HepG2 (cell line): ENCODE data around the gene RHOC. TPM values are rescaled to one million over a fixed set of nuclear protein-coding genes. Genes with fewer than 3 reads are reported as not detected.

Source experiments
- ARNT ChIP-seq: fragments of 450-650 bp; IDR thresholded peaks from 2 replicates; pipeline ENCODE4 v1.6.1; 2017
- CBX2 ChIP-seq, 2 experiments: fragments of 200-600 bp in 1 of 2; sonication (generic); formaldehyde crosslinking in 1 of 2; IDR thresholded peaks; 2 replicates each; pipeline versions ENCODE4 v1.7.0 to v1.8.1; 2018 to 2022; ENCODE audit warnings: low read depth in 2 of 2, low read length in 1 of 2, mild to moderate bottlenecking in 1 of 2, missing genetic modification reagents in 1 of 2
- CHD4 ChIP-seq: fragments of 200-600 bp; sonication (generic); IDR thresholded peaks from 2 replicates; pipeline ENCODE4 v1.7.0; 2017; ENCODE audit warnings: mild to moderate bottlenecking, low read length, borderline replicate concordance
- CSRNP1 ChIP-seq: sonication (generic); formaldehyde crosslinking; IDR thresholded peaks from 2 replicates; pipeline ENCODE4 v1.8.1; 2023; ENCODE audit warnings: mild to moderate bottlenecking, missing genetic modification reagents
- ETV6 ChIP-seq: sonication (generic); formaldehyde crosslinking; conservative IDR thresholded peaks from 2 replicates; pipeline ENCODE4 v1.4.0; 2020; ENCODE audit warnings: missing genetic modification reagents
- GTF3A ChIP-seq: sonication (generic); formaldehyde crosslinking; conservative IDR thresholded peaks from 2 replicates; pipeline ENCODE4 v1.4.0; 2020; ENCODE audit warnings: mild to moderate bottlenecking, missing genetic modification reagents
- KAT2B ChIP-seq: fragments of 150-350 bp; IDR thresholded peaks from 2 replicates; pipeline ENCODE4 v1.6.1; 2014; ENCODE audit warnings: low read depth, low read length, borderline replicate concordance
- MXD4 ChIP-seq: IDR thresholded peaks from 2 replicates; pipeline ENCODE4 v1.6.1; 2016; ENCODE audit warnings: mild to moderate bottlenecking, missing biosample characterization, missing genetic modification reagents
- PHF8 ChIP-seq: sonication (generic); formaldehyde crosslinking; IDR thresholded peaks from 2 replicates; pipeline ENCODE4 v1.5.0; 2020; ENCODE audit warnings: missing genetic modification reagents
- SALL1 ChIP-seq: sonication (generic); formaldehyde crosslinking; IDR thresholded peaks from 2 replicates; pipeline ENCODE4 v1.8.0; 2022; ENCODE audit warnings: mild to moderate bottlenecking, missing genetic modification reagents
- THAP9 ChIP-seq: sonication (generic); formaldehyde crosslinking; IDR thresholded peaks from 2 replicates; pipeline ENCODE4; 2020; ENCODE audit warnings: missing genetic modification reagents, mild to moderate bottlenecking, borderline replicate concordance
- THYN1 ChIP-seq: sonication (generic); formaldehyde crosslinking; IDR thresholded peaks from 2 replicates; pipeline ENCODE4 v1.8.1; 2023; ENCODE audit warnings: low read depth, mild to moderate bottlenecking, moderate library complexity, missing genetic modification reagents, borderline replicate concordance
- ZNF280D ChIP-seq: sonication (generic); formaldehyde crosslinking; IDR thresholded peaks from 2 replicates; pipeline ENCODE4 v1.5.1; 2020; ENCODE audit warnings: mild to moderate bottlenecking, missing genetic modification reagents
- ZNF282 ChIP-seq: fragments of 450-650 bp; IDR thresholded peaks from 2 replicates; pipeline ENCODE4 v1.6.1; 2018; ENCODE audit not compliant: partially characterized antibody
- ZNF343 ChIP-seq: sonication (generic); formaldehyde crosslinking; IDR thresholded peaks from 2 replicates; pipeline ENCODE4 v1.4.0; 2020; ENCODE audit warnings: mild to moderate bottlenecking, missing genetic modification reagents
- ZNF44 ChIP-seq: sonication (generic); formaldehyde crosslinking; IDR thresholded peaks from 2 replicates; pipeline ENCODE4 v1.5.1; 2020; ENCODE audit warnings: mild to moderate bottlenecking, missing genetic modification reagents
- ZNF572 ChIP-seq: sonication (generic); formaldehyde crosslinking; IDR thresholded peaks from 2 replicates; pipeline ENCODE4 v1.5.1; 2020; ENCODE audit warnings: mild to moderate bottlenecking, missing genetic modification reagents
- ZNF598 ChIP-seq: sonication (generic); formaldehyde crosslinking; IDR thresholded peaks from 2 replicates; pipeline ENCODE4 v1.5.1; 2020; ENCODE audit warnings: mild to moderate bottlenecking, missing genetic modification reagents, borderline replicate concordance
- ZNF619 ChIP-seq: sonication (generic); formaldehyde crosslinking; IDR thresholded peaks from 2 replicates; pipeline ENCODE4 v1.4.0; 2020; ENCODE audit warnings: mild to moderate bottlenecking, missing genetic modification reagents
- ZNF652 ChIP-seq: IDR thresholded peaks from 2 replicates; pipeline ENCODE4 v1.6.1; 2016; ENCODE audit warnings: low read depth, borderline replicate concordance
- ZNF792 ChIP-seq: IDR thresholded peaks from 2 replicates; pipeline ENCODE4 v1.6.1; 2016
- polyA plus RNA-seq, 8 experiments: library from polyadenylated mRNA; depleted of rRNA in 3 of 8; stranded (reverse) in 7 of 8; unstranded in 1 of 8; fragments of >200 nt; fragmentation: Illumina TruSeq in 4 of 8; extraction: Trizol in 4 of 8; gene quantifications; 2 replicates each; pipeline versions ENCODE4 v1.2.1 to v1.2.3, GENCODE V29; 2011 to 2016; ENCODE audit warnings: low read depth in 4 of 8, missing spikeins in 1 of 8, mixed read lengths in 1 of 8; ENCODE audit not compliant: insufficient read depth in 1 of 8
- total RNA-seq, 5 experiments: library from RNA; depleted of rRNA; stranded (reverse); fragments of >200 nt; fragmentation: Illumina TruSeq; extraction: Trizol; gene quantifications; 2 replicates each; pipeline ENCODE4 v1.2.3, GENCODE V29; 2016; ENCODE audit warnings: low read depth in 1 of 5
- TF ChIP-seq, protein P1 (sequence below): sonication (generic); formaldehyde crosslinking; IDR thresholded peaks from 2 replicates; pipeline ENCODE4 v1.8.0; 2022; ENCODE audit warnings: mild to moderate bottlenecking, missing genetic modification reagents, borderline replicate concordance

Gene RHOC
- total and polyA plus RNA-seq, 2 of the 13 experiments (the other 11 are each of a cell fraction or from before 2014, with no cell fraction given) = 64.3 to 182 TPM

DNA sequence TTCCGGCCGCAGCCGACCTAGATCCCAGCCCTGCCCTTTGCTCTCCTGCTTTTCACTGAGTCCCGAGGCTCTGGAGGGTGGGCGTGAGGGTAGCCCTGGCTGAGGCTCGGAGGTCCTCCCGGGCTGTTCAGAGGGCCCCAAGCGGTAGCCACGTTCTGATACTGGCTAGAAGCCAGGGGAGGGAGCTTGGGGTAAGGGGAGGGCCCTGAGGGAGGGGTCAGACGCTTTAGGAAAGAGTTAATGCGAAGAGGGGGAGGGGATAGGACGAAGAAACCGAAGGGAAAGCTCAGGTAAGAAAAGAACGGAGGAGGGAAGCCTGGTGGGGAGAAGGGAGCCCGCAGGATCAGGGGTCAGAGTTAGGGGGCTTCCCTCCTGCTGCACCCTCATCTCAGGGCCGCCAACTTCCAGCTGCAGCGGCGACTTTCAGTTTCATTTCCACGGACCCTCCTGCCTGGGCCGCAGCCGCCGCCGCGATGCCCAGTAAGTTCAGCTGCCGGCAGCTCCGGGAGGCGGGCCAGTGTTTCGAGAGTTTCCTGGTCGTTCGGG lies 32.4 kb downstream of the RHOC start, which contains the start of gene MOV10 (continued):
- TF ChIP-seq, protein P1, sequence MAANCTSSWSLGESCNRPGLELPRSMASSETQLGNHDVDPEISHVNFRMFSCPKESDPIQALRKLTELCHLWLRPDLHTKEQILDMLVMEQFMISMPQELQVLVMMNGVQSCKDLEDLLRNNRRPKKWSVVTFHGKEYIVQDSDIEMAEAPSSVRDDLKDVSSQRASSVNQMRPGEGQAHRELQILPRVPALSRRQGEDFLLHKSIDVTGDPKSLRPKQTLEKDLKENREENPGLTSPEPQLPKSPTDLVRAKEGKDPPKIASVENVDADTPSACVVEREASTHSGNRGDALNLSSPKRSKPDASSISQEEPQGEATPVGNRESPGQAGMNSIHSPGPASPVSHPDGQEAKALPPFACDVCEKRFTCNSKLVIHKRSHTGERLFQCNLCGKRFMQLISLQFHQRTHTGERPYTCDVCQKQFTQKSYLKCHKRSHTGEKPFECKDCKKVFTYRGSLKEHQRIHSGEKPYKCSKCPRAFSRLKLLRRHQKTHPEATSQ (CRISPR knock-in tag) = no peak
- 0 out of 2 replicates have a peak, but pooled peaks have one; percentile 16 for TF ChIP-seq ZNF280D (CRISPR knock-in tag)
- peak; percentile 56; the same call in 1 of the 2 replicates for TF ChIP-seq SALL1
- peak; percentile 79 for TF ChIP-seq PHF8 (CRISPR knock-in tag)
- TF ChIP-seq ZNF598 (CRISPR knock-in tag) = no peak
- TF ChIP-seq ZNF282 = no peak
- TF ChIP-seq KAT2B = no peak
- TF ChIP-seq THAP9 (CRISPR knock-in tag) = no peak
- TF ChIP-seq THYN1 (CRISPR knock-in tag) = no peak
- TF ChIP-seq ETV6 (CRISPR knock-in tag) = no peak
- TF ChIP-seq CHD4 = no peak
- TF ChIP-seq ZNF44 (CRISPR knock-in tag) = no peak
- TF ChIP-seq ZNF792 = peak; percentile 6; the same call in 1 of the 2 replicates
- TF ChIP-seq ZNF652 (CRISPR knock-in tag) = peak; percentile 93
- TF ChIP-seq ZNF619 = no peak
- TF ChIP-seq CSRNP1 = no peak
- no peak for TF ChIP-seq MXD4
- no peak for TF ChIP-seq GTF3A
- no peak for TF ChIP-seq CBX2 (IDR thresholded peaks at IDR 0.05; ENCODE audit: low read depth, low read length)
- TF ChIP-seq CBX2 (CRISPR knock-in tag; IDR thresholded peaks at IDR 0.05; ENCODE audit: low read depth) = no peak
- no peak for TF ChIP-seq ARNT
- no peak for TF ChIP-seq ZNF572
- TF ChIP-seq ZNF343 (CRISPR knock-in tag) = no peak
